Measurements from ENCODE around the gene OSBPL1A.

OSBPL1A gene

DNA sequence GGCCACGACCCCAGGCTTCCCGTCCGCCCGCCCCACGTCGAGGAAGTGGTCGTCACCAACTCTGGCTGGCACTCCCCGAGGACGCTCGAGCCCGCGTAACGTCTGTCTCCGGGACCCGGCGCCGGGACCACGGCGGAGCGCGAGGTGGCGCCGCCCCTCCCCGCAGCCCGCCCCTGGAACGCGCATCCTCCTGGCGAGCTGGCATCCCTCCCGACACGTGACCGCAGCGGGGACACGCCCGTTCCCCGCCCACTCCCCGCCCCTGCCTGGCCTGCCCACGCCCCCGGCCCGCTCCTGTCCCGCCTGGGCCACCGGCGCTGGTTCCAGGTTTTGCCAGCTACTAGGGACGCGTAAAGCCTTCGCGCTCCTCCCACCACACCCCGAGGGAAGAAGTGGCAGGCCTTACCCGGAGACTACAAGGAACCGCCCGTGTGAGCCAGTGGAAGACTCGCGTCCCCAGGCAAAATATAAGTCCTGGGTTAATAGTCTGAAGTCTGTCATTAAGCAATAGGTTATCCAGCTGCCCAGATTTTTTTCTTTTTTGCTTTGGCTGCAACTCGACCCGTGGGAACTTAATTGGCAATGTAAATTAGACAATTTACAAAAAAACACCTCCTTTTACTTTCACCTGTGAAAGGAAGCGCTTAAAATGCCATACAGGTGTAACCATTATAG lies at the start of gene OSBPL1A:
TSS of gene OSBPL1A (minus strand) at position 131 of the 675 bp plus-strand sequence. CDS start 20,291 bp downstream, outside the sequence.
- peak; percentile 88 to 97 for DNase-seq

DNA sequence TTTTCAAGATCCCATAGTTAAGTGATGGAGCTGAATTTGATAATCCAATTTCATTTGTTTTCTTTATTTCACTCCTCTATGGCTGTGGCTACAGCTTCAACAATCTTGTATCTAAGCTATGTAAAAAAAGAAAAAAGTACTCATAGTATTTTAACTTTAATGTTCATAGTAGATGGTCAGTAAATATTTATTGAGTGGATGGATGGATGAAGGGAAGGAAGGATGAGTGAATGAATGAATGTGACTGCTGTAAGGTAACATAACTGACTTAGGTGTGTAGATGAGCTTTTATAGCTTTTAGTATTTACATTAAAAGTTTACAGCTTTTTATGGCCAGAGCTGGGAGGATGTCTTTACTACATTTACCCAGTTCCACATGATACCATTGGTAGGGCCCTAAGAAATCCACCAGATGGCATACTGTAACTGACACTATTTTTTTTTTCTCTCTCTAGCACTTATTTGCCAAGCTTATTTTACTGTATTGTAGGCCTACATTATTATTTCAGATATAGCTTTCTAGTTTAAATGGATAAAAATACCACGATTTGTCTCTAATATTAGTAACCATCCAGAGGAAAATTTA lies 49.4 kb upstream of the OSBPL1A start:
- DNase-seq = no peak

DNA sequence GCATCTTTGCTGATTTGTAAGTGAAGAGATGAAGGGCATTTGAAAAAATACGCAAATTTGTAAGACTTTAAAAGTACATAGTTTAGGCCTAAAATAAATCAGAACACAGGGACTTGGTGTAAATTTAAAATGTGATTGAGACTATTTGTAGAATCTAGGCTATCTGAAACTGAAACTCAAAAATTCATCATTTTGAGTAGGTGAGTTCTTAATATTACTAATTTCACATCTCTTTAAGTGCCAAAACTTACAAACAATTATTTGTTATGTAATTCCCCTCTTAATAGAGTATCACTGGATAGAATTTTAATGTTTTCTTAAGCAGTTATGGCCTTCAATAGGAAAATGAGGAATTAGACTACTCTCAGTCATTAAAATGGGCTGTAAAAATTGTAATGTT lies 48.8 kb upstream of the OSBPL1A start:
- no peak for DNase-seq

DNA sequence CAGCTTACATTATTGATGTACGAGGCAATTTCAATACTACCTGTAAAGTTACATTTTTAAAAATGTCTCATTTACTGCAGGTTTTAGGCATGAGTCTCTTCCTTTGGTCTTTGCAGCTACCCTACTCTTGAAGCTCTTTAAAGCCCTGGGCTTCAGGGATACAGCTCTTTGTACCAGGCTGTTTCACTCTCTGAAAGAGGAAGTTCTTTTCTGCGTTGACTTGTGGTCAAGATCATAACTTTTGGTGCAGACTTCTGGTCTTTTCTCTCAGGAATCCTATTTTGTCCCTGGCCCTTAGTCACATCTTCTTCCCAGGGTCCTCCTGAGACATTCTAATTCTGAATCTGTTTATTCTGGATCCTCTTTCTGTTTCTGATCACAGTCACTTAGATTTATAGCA lies 46.2 kb upstream of the OSBPL1A start:
- DNase-seq = no peak

DNA sequence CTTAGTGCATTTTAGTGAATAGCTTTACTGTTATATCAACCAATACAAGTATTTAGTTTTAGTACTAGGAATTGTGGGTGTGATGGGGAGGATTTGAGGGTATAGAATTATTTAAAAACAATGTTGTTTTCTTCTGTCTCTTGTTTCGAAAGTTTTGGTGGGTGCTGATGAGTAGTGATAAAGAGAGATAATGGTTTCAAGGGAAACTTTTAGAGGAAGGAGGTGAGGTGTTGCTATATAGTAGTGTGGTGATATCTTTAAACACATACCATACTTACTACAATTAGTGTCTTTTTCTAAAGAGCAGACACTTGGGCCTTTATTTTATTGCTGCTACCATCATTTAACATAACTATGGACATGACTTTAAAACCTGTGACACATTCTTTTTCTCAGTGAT lies 39.3 kb upstream of the OSBPL1A start:
- DNase-seq = no peak

DNA sequence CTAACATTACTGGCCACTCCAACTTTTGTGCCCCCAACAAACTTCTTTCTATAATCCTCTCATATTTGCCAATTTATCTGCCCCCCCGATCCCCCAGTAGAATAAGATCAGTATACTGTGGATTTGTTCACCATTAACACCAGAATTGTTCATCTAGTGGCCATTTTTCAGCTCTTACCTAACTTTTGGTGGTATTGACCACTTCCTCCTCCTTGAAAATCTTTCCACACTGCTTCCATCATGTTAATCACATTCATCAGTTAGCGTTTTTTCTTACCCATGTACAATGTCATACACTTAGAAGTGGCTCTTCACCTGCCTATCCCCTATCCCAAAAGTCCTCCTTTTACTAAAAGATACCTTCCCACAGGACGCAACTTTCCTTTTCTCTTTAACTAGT lies 35.0 kb upstream of the OSBPL1A start:
- DNase-seq = no peak

DNA sequence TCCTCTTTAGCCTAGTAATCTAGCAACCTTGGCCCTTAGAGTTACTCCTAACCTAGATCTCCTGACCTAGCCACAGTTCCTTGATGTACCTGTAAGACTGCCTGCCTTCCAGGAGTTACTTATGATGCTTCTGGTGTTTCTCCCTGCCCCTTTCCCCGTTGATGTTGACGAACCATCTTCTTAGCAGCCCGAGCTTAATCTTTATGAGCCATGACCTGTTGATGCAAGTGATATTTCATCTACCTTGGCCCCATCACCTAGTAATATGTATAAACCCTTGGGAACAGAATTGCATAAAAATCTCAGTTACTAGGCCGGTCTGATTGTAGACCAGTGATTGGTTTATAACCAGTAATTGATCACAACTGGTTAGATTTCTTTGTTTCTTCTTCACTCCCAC lies 31.6 kb upstream of the OSBPL1A start:
- no peak for DNase-seq

DNA sequence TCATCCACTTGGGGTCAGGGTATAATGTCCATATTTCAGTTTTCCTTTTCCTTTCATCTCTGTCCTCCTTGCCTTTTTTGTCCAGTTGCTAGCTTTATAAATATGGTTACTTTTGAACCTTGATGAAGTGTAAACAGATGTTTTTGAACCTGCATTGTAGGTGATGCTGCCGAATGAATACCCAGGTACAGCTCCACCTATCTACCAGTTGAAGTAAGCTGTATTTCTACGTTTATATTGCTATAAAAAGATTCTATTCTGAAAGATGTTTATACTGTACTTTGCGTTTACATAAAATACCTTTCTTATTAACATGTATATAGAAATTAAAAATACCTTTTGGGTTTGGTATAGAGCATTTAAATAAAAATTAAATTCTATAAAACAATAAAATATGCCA lies 31.1 kb upstream of the OSBPL1A start:
- no peak for DNase-seq

DNA sequence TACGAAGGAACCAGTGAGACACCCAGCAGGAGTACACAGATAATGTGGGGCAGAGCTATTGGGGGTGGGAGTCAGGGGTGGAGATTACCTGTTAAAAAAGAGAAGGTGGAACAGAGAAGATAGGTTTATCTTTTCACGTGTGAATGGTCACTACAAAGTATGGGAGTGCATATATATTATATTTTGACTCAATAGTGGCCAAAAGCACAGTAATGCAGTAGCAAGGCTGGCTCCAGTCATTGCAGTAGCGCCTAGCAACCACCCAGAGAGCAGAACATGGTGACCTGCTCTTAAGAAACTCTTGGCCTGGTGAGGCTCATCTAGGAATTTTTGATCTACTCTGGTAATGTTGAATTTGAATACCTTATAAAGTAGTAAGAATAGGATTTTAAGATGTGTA lies 29.9 kb upstream of the OSBPL1A start:
- no peak for DNase-seq

DNA sequence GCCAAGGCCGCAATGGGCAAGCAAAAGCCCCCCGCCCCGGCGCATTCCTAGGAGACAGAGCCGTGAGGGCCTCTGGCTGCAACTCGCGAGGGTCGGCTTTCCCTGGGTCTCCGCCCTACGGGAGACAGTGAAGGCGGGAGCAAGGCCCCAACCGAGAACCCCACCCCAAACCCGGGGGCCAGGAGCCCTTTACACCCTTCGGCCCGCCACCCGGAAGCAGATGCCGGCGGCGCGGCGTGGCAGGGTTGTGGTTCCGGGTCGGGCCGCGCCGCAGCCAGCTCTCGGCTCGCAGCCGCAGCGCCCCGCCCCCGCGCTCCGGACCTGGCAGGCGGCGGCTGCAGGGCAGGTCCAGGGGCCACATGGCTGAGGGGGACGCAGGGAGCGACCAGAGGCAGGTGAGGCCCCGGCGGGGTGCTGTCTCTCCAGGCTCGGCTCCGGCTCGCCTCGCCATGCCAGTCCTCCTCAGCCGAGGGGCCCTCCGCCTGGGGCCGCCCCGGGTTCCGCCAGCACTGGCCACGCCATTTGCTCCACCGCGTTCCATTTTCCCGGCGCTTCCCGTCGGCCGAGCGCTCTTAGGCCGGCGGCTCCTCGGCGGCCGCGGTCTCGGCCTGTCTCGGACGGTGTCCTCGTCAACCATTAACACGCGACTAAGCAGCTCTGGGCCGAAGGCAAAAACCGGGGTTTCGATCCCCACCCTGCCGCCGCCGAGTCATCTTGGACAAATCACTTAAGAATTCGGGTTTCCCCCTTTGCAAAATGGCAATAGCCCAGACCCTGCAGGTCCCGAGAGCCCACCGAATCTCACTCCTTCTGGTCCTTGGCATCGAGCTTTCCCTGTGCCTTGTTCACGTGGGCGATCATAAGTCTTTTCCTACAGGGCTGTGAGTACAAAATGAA lies 29.0 kb upstream of the OSBPL1A start, which contains the start of gene IMPACT:
TSS of gene IMPACT (plus strand) at position 273 of the 897 bp plus-strand sequence. CDS start at position 360, 87 bp downstream.
- peak; percentile 60 to 90 for DNase-seq

DNA sequence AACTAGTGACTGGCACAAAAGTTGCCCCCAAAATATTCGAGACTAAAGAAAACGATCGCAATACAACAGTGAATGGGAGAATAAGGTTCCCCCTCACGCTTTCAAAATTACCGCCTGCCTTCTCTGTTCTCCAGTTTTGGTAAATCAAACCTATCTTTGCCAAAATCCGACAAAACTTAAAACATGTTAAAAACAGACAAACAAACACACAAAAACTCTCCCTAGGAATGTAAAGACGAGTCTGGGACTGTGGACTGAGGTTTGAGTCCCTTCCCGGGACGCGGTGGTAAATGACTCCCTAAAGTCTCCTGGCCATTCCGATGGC lies 28.4 kb upstream of the OSBPL1A start:
- no peak for DNase-seq

DNA sequence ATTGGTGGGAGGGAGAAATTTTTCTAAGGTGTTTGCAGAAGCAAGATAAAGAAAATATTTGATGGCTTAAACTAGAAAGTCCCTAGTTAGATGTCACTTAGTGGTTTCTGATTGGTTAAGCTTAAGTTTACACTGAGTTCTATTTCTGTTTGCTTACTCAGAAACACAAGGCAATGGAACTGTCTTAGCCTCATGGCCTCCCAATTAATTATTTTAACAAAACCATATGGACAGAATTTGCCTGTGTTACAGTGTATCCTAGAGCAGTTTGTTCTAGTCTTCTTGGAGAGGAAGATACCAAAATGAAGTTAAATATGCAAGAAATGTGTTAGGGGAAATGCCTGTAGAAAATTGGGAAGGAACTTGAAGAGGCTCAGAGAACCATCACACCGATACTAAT lies 24.2 kb upstream of the OSBPL1A start:
- no peak for DNase-seq

DNA sequence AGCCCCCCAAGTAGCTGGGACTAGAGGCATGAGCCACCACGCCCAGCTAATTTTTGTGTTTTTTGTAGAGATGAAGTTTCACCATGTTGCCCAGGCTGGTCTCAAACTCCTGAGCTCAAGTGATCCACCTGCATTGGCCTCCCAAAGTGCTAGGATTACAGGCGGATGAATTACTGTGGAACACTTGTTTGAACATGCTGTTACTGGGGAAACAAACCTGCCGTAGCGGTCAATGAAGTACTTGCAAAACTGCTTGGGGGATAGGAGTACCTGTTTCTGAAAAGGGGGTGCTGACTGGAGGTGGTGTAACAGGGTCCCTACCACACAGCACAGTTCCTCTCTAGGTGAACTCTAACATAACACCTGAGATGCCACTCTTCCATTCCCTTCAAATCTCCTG lies 22.9 kb upstream of the OSBPL1A start:
- no peak for DNase-seq

DNA sequence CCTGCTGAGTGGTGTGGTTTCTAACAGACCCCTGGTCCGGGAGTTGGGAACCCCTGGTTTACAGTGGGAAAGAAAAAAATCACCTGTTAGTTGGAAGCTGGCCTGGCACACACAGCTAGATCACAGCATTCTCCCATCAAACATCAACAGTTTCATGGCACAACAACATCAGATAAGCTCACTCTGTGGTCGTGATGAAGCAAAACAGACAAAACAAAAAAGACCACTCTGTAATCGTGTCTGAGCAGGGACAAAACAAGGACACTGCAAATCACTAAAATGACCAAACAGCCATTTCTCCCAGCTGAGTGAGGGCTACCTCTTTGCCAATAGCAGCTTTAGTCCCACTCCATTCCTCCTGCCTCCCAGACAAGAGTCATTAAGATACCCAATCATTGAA lies 19.9 kb upstream of the OSBPL1A start:
- DNase-seq = no peak

DNA sequence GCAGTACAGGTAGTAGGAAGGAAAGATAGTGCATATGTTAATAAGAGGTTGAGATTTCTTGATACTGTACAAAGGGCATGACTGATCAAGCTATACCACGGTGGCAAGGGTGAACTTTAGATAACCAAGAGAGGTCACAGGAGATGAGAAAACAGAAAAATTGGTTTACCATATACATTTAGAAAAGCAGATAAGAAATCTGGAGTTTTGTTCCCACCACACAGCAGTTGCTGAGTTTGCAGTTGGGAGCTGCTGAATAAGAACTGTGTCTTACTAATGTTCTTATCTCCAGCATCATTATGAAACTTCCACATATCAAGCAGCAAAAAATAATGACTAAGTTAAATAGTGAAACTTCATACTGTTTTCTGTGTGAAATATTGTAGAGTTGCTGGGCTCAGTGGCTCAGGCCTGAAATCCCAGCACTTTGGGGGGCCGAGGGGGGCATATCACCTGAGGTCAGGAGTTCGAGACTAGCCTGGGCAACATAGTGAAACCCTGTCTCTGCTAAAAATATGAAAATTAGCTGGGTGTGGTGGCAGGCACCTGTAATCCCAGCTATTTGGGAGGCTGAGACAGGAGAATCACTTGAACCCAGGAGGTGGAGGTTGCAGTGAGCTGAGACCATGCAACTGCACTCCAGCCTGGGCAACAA lies 16.9 kb upstream of the OSBPL1A start:
- no peak for DNase-seq

DNA sequence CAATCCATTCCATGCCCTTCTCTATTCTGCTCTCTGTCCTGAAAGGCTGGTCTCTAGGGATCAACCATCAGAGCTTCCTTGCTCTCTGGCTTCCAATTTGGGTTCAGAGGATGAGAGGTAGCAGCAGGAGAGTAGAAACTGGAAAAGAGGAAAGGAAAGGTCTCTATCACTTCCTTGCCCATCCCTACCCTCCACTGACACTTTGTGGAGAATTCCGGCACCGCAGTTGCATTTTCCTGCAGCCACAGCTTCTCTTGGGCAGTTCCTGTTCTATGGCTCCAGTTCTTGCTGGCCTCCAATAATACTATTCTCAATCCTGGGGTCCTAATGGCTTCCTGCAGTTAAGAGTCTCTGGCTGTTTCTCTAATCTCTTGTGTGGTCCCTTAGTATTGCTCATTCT lies 15.5 kb upstream of the OSBPL1A start:
- DNase-seq = peak in 1 of 2 experiments; percentile 42

DNA sequence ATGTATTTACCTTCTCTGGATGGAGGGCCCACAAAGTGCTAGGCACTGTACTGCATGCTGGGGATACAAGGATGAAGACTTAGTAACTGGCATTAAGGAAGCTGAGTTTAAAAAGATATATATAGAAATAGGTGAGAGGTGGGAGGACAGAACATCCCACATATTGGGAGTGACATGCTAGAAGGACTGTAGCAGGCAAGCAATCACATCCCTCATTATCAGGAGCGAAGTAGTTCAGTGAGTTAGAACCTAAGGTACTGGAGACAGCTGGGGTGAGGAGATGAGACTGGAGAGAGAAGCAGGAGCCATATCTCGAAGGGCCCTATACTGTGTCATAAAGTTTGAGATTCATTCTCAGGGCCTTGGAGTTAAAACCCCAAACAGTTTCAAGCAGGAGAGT lies 10.9 kb upstream of the OSBPL1A start:
- no peak for DNase-seq

DNA sequence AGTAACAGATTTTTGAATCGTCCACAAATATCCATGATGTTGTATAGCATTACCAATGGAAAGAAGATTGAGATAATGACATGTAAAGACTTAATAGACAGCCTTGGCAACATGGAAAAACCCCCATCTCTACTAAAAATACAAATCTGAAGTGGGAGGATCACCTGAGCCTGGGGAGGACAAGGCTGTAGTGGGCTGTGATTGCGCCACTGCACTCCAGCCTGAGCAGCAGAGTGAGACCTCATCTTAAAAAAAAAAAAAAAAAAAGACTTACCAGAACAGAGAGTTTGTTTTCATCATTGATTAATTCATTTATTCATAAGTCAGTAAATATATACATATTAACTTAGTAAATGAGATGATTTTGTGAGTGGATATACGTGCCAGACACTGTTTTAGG lies 7.0 kb upstream of the OSBPL1A start:
- no peak for DNase-seq

DNA sequence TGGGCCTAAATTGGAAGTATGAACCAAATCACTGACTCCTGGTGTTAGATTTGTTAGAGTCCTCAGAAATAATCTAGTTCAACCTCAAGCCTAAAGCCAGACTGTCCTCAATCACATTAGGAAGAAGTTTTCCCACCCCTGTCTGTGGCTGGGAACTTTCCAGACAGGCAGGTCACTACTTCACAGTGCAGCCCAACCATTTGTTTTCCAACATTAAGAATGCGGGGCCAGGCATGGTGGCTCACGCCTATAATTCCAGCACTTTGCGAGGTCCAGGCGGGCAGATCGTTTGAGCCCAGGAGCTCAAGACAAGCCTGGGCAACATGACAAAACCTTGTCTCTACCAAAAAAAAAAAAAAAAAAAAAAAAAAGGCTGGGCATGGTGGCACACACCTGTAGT lies 5.5 kb upstream of the OSBPL1A start:
- no peak for DNase-seq

DNA sequence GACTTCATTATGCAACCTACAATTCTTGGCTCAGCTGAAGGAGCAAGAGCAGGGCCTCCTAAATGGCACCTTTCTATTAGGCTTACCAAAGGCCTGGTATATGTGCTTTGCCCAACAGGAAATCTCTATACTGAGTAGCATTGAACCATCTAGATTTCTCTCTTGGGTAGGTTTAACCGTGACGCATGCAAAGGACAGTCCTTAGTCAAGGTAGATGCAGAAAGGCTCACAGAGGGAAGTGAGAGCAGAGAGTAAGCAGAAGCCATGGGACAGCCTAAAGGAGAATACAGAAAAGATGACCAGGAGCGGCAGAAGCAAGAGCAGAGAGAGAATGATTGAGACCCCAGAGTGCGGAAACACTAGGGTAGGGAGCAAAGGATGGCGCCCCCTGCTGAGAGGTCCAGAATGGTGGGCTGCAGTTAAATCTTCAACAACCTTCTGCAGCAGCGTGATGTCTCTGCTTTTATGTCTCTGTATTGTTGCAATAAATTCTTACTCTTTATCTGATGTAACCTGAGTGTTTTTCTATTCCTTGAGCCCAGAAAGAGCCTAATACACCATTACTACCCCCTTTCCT lies 4.7 kb upstream of the OSBPL1A start:
- no peak for DNase-seq

DNA sequence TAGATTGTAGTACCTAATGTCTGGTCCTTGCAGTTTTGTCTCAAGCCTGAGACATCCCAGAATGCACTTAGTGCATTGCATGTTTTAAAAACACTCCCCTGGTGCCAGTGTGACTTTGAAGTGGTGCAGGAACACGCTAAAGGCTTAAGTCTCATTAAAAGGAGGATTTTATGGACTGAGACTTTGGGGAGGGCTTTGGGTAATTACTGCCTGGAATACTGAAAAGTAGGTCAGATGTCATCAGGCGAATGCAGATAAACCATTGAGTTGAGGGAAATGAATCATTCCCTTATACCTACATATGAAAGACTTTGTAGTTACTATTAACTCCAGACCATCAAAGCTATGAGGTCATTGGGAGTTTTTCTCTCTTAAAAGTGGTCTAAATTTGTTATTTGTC lies 3.0 kb upstream of the OSBPL1A start:
- no peak for DNase-seq

DNA sequence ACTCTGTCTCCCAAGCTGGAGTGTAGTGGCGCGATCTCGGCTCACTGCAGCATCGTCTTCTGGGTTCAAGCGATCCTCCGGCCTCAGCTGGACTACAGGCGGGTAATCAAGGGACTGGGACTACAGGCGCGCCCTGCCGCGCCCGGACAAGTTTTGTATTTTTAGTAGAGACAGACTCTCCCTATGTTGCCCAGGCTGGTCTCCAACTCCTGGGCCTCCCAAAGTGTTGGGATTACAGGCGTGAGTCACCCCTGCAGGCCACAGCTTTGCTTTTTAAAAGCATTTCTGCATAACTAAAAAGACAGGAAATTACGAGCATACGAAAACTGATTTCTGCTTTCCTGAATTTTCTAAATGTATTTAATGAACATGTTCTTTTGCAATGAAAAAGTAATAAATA lies 916 bp upstream of the OSBPL1A start:
- peak in 1 of 2 experiments; percentile 15 for DNase-seq

DNA sequence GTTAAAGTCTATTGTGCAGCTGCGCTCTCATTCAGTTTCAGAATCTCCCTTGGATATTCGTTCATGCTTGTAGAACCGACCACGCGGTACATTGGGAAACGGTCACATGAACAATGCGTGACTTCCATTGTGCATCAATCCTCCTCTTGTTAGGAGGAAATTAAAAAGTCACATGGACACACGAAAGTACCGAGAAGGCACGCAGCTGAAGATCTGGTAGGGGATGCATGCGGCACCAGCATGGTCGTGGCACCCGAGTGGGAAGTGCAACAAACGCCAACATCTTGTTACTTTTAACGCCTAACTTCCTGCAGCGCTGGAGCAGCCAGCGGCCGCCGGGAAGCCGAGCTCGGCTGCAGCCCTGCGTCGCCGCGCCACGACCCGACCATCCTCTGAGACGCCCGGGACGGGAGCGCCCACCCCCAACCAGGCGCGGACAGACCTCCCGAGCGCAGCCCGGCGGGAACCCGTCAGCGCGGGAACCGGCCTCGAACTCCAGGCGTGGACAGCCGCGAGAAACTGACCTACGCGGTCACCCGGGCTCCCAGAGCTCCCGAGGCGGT lies 412 bp downstream of the OSBPL1A start:
- peak; percentile 68 to 69 for DNase-seq

All from NCI-H446 (cell line).